H9 (cell line): Measurements from ENCODE around the gene HS3ST3B1. TPM values are rescaled to one million over a fixed set of nuclear protein-coding genes. Genes with fewer than 3 reads are reported as not detected.

ENCODE experiments used
- DNase-seq: peaks from one replicate; pipeline ENCODE4 v3.0.0-alpha.2; 2017
- H2AFZ ChIP-seq: one replicate; pipeline ENCODE4 v1.6.1; 2013; ENCODE audit warnings: mild to moderate bottlenecking, low read length, control low read depth, moderate library complexity
- H2AK5ac ChIP-seq: 2 replicates; pipeline ENCODE4 v1.6.1; 2013; ENCODE audit warnings: low read length, control low read depth, mixed read lengths; ENCODE audit not compliant: insufficient read length
- H2BK120ac ChIP-seq: one replicate; pipeline ENCODE4 v1.6.1; 2013; ENCODE audit warnings: low read depth, mild to moderate bottlenecking, low read length, control low read depth, inconsistent platforms; ENCODE audit not compliant: poor library complexity, severe bottlenecking
- H2BK12ac ChIP-seq: 2 replicates; pipeline ENCODE4 v1.6.1; 2013; ENCODE audit warnings: low read length, control low read depth, mixed read lengths, low read depth; ENCODE audit not compliant: insufficient read length
- H2BK15ac ChIP-seq: 2 replicates; pipeline ENCODE4 v1.6.1; 2013; ENCODE audit warnings: low read depth, low read length, control low read depth
- H2BK20ac ChIP-seq: one replicate; pipeline ENCODE4 v1.6.1; 2013; ENCODE audit warnings: low read depth, mild to moderate bottlenecking, low read length, control low read depth, inconsistent platforms; ENCODE audit not compliant: poor library complexity, severe bottlenecking
- H2BK5ac ChIP-seq: 2 replicates; pipeline ENCODE4 v1.6.1; 2013; ENCODE audit warnings: low read length, control low read depth, mixed read lengths; ENCODE audit not compliant: insufficient read length
- H3K14ac ChIP-seq: 2 replicates; pipeline ENCODE4 v1.6.1; 2013; ENCODE audit warnings: low read length, control low read depth; ENCODE audit not compliant: insufficient read depth
- H3K18ac ChIP-seq: 2 replicates; pipeline ENCODE4 v1.6.1; 2013; ENCODE audit warnings: low read depth, mild to moderate bottlenecking, mixed read lengths, low read length, control low read depth; ENCODE audit not compliant: insufficient read length
- H3K23ac ChIP-seq: 2 replicates; pipeline ENCODE4 v1.6.1; 2013; ENCODE audit warnings: low read length, control low read depth, mixed read lengths, low read depth; ENCODE audit not compliant: insufficient read length
- H3K23me2 ChIP-seq: 2 replicates; pipeline ENCODE4 v1.6.1; 2013; ENCODE audit warnings: low read depth, mild to moderate bottlenecking, mixed read lengths, low read length, control low read depth; ENCODE audit not compliant: insufficient read length, poor library complexity, severe bottlenecking
- H3K27ac ChIP-seq: 2 replicates; pipeline ENCODE4 v1.5.1; 2013; ENCODE audit warnings: low read length, control low read depth, mixed read lengths, low read depth; ENCODE audit not compliant: insufficient read length
- H3K27me3 ChIP-seq: 2 replicates; pipeline ENCODE4 v1.6.1; 2013; ENCODE audit warnings: low read length, control low read depth, inconsistent platforms; ENCODE audit not compliant: insufficient read depth
- H3K4ac ChIP-seq: 2 replicates; pipeline ENCODE4 v1.6.1; 2013; ENCODE audit warnings: low read depth, mild to moderate bottlenecking, control low read depth, inconsistent platforms, low read length, moderate library complexity
- H3K4me1 ChIP-seq: 2 replicates; pipeline ENCODE4 v1.6.1; 2013; ENCODE audit warnings: low read length, control low read depth, inconsistent platforms; ENCODE audit not compliant: insufficient read depth
- H3K4me2 ChIP-seq: 2 replicates; pipeline ENCODE4 v1.6.1; 2013; ENCODE audit warnings: low read length, control low read depth, mixed read lengths; ENCODE audit not compliant: insufficient read length, insufficient read depth
- H3K56ac ChIP-seq: 2 replicates; pipeline ENCODE4 v1.6.1; 2013; ENCODE audit warnings: low read depth, mild to moderate bottlenecking, mixed read lengths, low read length, control low read depth; ENCODE audit not compliant: insufficient read length
- H3K79me1 ChIP-seq: 2 replicates; pipeline ENCODE4 v1.6.1; 2013; ENCODE audit warnings: low read depth, mild to moderate bottlenecking, moderate library complexity, low read length, control low read depth, inconsistent platforms; ENCODE audit not compliant: insufficient read depth, poor library complexity, severe bottlenecking
- H3K79me2 ChIP-seq: 2 replicates; pipeline ENCODE4 v1.6.1; 2013; ENCODE audit warnings: low read length, control low read depth, inconsistent platforms; ENCODE audit not compliant: insufficient read depth
- H3K9ac ChIP-seq: 2 replicates; pipeline ENCODE4 v1.6.1; 2013; ENCODE audit warnings: low read length, control low read depth, mixed read lengths; ENCODE audit not compliant: insufficient read length; ENCODE audit errors: extremely low read depth
- H3K9me3 ChIP-seq: one replicate; pipeline ENCODE4 v1.6.1; 2013; ENCODE audit warnings: low read depth, low read length, inconsistent platforms; ENCODE audit not compliant: control insufficient read depth
- H3T11ph ChIP-seq: one replicate; pipeline ENCODE4 v1.6.1; 2013; ENCODE audit warnings: mild to moderate bottlenecking, low read length, control low read depth, inconsistent platforms
- H4K20me1 ChIP-seq: one replicate; pipeline ENCODE4 v1.6.1; 2013; ENCODE audit not compliant: control insufficient read depth, insufficient read length, insufficient read depth
- H4K5ac ChIP-seq: 2 replicates; pipeline ENCODE4 v1.6.1; 2013; ENCODE audit warnings: low read depth, mild to moderate bottlenecking, mixed read lengths, low read length, control low read depth; ENCODE audit not compliant: insufficient read length
- H4K8ac ChIP-seq: replicated peaks from 2 replicates; pipeline ENCODE4 v1.6.1; 2013; ENCODE audit warnings: low read length, control low read depth, mixed read lengths, low read depth; ENCODE audit not compliant: insufficient read length
- H4K91ac ChIP-seq: 2 replicates; pipeline ENCODE4 v1.6.1; 2013; ENCODE audit warnings: low read depth, mild to moderate bottlenecking, moderate library complexity, mixed read lengths, low read length, control low read depth; ENCODE audit not compliant: insufficient read length
- H3K27ac Mint-ChIP-seq, 3 experiments: 2 replicates in 2 of 3; 3 replicates in 1 of 3; pipeline ENCODE4 v1.8.0; 2020 to 2021; ENCODE audit warnings: mixed read lengths in 3 of 3, mild to moderate bottlenecking in 1 of 3, moderate library complexity in 1 of 3
- H3K27me3 Mint-ChIP-seq: 2 replicates; pipeline ENCODE4 v1.8.0; 2021; ENCODE audit warnings: low read depth, mild to moderate bottlenecking, moderate library complexity, mixed read lengths
- H3K36me3 Mint-ChIP-seq, 3 experiments: 2 replicates in 2 of 3; 3 replicates in 1 of 3; pipeline ENCODE4 v1.8.0; 2020 to 2021; ENCODE audit warnings: low read depth in 3 of 3, mixed read lengths in 3 of 3; ENCODE audit not compliant: insufficient read depth in 1 of 3
- H3K4me1 Mint-ChIP-seq, 2 experiments: 2 replicates each; pipeline ENCODE4 v1.8.0; 2020; ENCODE audit warnings: mixed read lengths in 2 of 2
- H3K4me3 Mint-ChIP-seq, 2 experiments: 2 replicates in 1 of 2; 3 replicates in 1 of 2; pipeline ENCODE4 v1.8.0; 2020 to 2021; ENCODE audit warnings: mild to moderate bottlenecking in 2 of 2, mixed read lengths in 2 of 2, moderate library complexity in 1 of 2
- H3K9me3 Mint-ChIP-seq, 2 experiments: 2 replicates in 1 of 2; 3 replicates in 1 of 2; pipeline ENCODE4 v1.8.0; 2020; ENCODE audit warnings: mild to moderate bottlenecking in 2 of 2, mixed read lengths in 2 of 2, moderate library complexity in 1 of 2
- WGBS: extraction: QIAGEN DNeasy Blood & Tissue Kit; methylation state at CpG from one replicate; pipeline ENCODE4 v1.1.7; 2013; ENCODE audit warnings: missing lambda C conversion rate, low lambda C conversion rate, mixed read lengths; ENCODE audit not compliant: insufficient read length; ENCODE audit errors: extremely low coverage; 5-methylcytosine and 5-hydroxymethylcytosine counted together
- total RNA-seq: library from RNA; stranded (reverse); gene quantifications from 2 replicates; pipeline ENCODE4 v1.2.1, GENCODE V29; 2021
- TF ChIP-seq, protein P1 (sequence below): fragments of 200-600 bp; sonication (generic); conservative IDR thresholded peaks from 3 replicates; pipeline ENCODE4 v1.8.0; 2021; ENCODE audit warnings: antibody characterized with exemption, mild to moderate bottlenecking

Gene HS3ST3B1
- total RNA-seq, 1 experiment from 2014 or later, result 2.8 TPM

DNA sequence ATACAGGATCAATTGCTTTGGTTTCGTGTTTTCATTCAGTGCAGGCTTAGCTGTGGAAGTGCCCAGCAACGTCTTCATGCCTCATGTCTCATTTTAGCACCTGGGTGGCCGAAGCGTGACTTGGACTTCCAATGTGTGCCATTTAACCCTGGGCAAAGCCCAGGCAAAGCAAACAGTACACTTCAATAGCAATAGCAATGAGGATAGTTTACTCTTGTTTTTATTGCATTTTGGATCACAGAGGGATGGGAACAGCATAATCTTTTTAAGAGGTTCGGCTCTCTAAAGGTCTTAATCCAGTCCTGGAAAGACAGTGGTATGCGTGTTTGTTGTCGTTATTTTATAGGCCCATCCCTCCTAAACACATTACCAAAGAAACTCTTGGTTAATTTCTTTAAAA, 86.2 kb downstream of the HS3ST3B1 start:
- Mint-ChIP-seq H3K4me3 (no peak overlapping the region), H3K4me1 (peaks cover 8 to 9% of the 10 kb centered on the region in 2 experiments), H3K27me3 (no peaks in the 10 kb centered on the region; the same call in 1 of the 2 replicates), H3K36me3 (no peaks in the 10 kb centered on the region), H3K9me3 (no peaks in the 10 kb centered on the region), H3K27ac (no peak overlapping the region)
- Histone ChIP-seq H2AK5ac (no peak overlapping the region), H3K18ac (no peak overlapping the region), H3K14ac (no peak overlapping the region), H3K23ac (no peak overlapping the region), H4K91ac (no peak overlapping the region), H4K20me1 (no peaks in the 10 kb centered on the region), H2BK120ac (no peak overlapping the region), H2BK12ac (no peak overlapping the region), H3K4me1 (peaks cover 2% of the 10 kb centered on the region; the same call in 1 of the 2 replicates), H3K23me2 (no peaks in the 10 kb centered on the region), H3K9me3 (no peaks in the 10 kb centered on the region), H3K27ac (no peak overlapping the region), H3K4me2 (no peak overlapping the region), H3K56ac (no peak overlapping the region), H3K79me1 (no peaks in the 10 kb centered on the region), H3K79me2 (no peaks in the 10 kb centered on the region), H3K4ac (no peak overlapping the region), H2BK5ac (no peak overlapping the region), H4K8ac (no peak overlapping the region), H3K9ac (no peak overlapping the region), H3T11ph (no peak overlapping the region), H2AFZ (no peak overlapping the region), H2BK20ac (no peak overlapping the region), H3K27me3 (no peaks in the 10 kb centered on the region), H4K5ac (no peak overlapping the region), H2BK15ac (no peak overlapping the region)
- TF ChIP-seq, protein P1, sequence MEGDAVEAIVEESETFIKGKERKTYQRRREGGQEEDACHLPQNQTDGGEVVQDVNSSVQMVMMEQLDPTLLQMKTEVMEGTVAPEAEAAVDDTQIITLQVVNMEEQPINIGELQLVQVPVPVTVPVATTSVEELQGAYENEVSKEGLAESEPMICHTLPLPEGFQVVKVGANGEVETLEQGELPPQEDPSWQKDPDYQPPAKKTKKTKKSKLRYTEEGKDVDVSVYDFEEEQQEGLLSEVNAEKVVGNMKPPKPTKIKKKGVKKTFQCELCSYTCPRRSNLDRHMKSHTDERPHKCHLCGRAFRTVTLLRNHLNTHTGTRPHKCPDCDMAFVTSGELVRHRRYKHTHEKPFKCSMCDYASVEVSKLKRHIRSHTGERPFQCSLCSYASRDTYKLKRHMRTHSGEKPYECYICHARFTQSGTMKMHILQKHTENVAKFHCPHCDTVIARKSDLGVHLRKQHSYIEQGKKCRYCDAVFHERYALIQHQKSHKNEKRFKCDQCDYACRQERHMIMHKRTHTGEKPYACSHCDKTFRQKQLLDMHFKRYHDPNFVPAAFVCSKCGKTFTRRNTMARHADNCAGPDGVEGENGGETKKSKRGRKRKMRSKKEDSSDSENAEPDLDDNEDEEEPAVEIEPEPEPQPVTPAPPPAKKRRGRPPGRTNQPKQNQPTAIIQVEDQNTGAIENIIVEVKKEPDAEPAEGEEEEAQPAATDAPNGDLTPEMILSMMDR, result no peak
- no CpG with 5 or more reads among the region's 7 CpGs for WGBS
- DNase-seq, result no peak
